OCI-LY7 (cell line): Measurements from ENCODE around the gene DIPK1A.

ENCODE experiments used
- CTCF ChIP-seq: fragments of 200-600 bp; sonication (generic); conservative IDR thresholded peaks from 2 replicates; pipeline ENCODE4 v1.5.1; 2014; ENCODE audit warnings: mild to moderate bottlenecking, antibody characterized with exemption, low read length, moderate library complexity, mixed read lengths
- EZH2phosphoT487 ChIP-seq: fragments of 200-600 bp; sonication (generic); IDR thresholded peaks from 2 replicates; pipeline ENCODE4 v1.6.1; 2018; ENCODE audit warnings: low read depth, borderline replicate concordance, mild to moderate bottlenecking, mixed run types, antibody characterized with exemption, low read length, moderate library complexity, mixed read lengths

DNA sequence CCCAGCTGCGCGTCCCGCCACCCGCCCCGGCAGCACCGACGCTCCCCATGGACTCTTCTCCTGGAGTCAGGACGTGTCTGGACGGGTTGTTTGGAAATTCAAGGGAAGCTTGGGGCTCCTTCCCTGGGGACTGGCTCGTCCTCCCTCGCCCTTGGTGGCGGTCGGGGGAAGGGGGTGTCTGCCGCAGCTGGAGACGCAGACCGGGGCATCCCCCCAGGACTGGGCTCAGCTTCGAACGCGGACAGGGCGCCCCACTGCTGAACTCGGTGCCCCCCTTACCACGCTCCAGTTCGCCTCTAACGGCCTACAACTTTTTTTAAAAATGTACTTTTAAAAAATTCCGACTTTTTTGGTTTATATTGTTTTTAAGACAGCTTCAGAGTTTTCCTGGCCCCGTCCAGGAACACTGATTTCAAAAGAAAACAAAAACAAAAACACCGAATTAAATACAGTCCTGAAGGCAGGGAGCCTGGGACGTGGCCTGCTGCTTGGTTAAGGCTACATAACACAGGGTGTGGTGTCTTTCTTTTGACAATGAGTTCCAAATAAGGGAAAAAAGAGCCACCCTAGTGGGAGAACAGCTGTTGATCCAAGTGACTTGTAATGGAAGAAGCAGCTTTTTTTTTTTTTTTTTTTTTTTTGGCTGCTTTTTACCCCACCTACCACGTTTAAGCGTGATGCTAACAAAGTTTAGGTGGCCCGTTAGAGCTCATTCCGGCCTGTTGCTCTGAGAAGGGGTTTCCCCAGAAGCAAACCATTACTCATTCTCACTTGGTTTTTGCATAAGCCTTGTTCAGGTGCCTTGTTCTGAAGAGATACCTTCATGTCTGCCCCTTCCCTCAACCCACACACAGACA lies 862 bp upstream of the DIPK1A start:
- TF ChIP-seq CTCF (0 out of 2 replicates have a peak, but pooled peaks have one; percentile 21), EZH2phosphoT487 (no peak)
